GM18508 (cell line): ENCODE results near the gene BABAM2.

Experiments used
- ATAC-seq: cut with Tn5 transposase; IDR thresholded peaks from one replicate; pipeline ENCODE4 v1.9.1; 2021; ENCODE audit warnings: moderate number of reproducible peaks; ENCODE audit not compliant: insufficient read depth, unreplicated experiment

BABAM2 gene

DNA sequence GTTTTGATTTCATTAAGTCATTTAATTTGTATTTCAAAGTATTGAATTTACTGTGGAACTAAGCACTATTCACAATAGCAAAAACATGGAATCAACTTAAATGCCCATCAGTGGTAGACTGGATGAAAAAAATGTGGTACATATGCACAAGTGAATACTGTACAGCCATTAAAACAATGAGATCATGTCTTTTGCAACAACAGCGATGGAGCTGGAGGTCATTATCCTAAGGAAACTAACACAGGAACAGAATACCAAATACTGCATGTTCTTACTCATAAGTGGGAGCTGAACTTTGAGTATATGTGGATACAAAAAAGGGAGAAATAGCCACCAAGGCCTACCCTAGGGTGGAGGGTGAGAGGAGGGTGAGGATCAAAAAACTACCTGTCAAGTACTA lies 164.4 kb downstream of the BABAM2 start:
- ATAC-seq, result no peak

DNA sequence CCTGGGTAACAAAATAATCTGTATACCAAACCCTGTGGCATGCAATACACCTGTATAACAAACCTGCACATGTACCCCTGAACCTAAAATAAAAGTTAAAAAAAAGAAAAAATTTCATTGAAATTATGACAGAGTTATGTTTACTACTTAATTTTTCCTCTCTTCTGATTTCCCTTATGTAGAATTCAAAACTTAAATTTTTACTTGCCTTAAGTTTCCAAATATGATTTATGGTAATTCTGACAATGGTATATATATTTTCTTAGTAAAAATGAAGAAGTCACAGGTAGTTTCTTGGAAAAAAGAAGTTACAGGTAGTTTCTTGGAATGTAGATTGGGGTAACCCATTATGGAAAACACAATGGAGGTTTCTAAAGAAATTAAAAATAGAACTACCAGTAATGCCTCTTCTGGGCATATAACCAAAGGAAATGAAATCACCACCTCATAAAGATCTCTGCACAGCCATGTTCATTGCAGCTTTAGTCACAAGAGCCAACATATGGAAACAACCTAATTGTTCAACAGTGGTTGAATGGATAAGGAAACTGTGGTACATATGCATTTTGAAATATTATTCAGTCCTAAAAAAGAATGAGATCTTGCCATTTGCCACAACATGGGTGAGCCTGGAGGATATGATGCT lies 164.9 kb downstream of the BABAM2 start:
- no peak for ATAC-seq

GRCh38 chr2:28058791-28059190 lies 168.3 kb downstream of the BABAM2 start:
- ATAC-seq, result no peak

GRCh38 chr2:28062867-28063266 lies 172.3 kb downstream of the BABAM2 start:
- ATAC-seq, result no peak

GRCh38 chr2:28063492-28063962 lies 173.0 kb downstream of the BABAM2 start:
- ATAC-seq, result no peak

- ATAC-seq, result no peak
Measured at GRCh38 chr2:28067602-28068001, 177.1 kb downstream of the BABAM2 start.

GRCh38 chr2:28068088-28068487 lies 177.6 kb downstream of the BABAM2 start:
- ATAC-seq, result no peak

- no peak for ATAC-seq
Measured at GRCh38 chr2:28068527-28068926, 178.0 kb downstream of the BABAM2 start.

- no peak for ATAC-seq
Measured at GRCh38 chr2:28071221-28071620, 180.7 kb downstream of the BABAM2 start.

DNA sequence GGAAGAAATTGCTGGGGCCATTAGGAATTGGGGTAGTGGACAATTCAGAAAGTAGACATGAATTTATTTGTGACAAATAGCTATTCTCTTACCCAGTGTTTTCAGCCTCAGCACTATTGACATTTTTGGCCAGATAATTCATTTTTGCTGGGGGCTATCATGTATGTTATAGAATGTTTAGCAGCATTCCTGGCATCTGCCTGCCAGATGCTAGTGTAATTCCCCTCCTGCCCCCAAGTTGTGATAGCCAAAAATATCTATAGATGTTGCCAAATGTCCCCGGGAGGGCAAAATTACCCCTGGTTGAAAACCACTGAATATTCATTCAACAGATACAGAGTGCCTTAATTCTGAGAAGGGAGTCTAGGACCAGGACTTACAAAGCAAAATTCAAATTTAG lies 183.6 kb downstream of the BABAM2 start:
- no peak for ATAC-seq

- no peak for ATAC-seq
Measured at GRCh38 chr2:28080911-28081310, 190.4 kb downstream of the BABAM2 start.

DNA sequence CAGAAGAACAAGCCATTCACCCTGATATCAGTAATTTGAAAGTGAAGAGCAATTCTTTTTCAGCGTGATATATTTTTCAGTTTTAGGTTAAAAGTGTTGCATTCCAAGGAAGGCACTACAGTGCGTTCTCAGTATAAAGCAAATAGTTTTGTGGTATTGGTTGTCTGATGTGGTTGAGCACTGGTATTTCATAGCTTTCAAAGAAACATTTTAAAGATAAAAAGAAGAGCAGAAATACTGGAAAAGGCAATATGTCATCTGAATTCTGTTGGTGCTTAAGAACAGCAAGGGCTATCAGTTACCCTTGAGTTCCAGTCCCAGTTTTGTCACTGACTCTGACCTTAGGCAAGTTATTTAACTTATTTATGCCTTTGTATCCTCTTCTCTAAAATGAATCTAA lies 191.6 kb downstream of the BABAM2 start:
- ATAC-seq, result no peak

DNA sequence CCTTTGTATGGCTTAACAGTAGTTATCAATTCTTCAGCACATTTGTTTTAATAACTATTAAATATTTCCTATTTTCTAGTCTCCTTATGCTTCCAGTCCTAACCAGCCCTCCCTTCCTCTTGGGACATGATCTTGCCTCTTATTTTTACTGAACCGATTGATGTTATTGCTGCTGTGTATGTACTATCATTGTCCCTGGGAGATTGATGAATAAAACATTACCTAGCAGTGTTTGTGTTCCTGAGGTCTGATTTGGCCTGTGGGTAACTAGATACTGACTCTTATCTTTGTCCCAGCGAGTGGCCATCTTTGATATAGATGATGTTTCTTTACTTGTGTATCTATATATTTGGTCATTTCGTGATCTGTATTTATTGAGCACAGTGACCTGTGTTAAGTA lies 192.9 kb downstream of the BABAM2 start:
- ATAC-seq, result no peak

DNA sequence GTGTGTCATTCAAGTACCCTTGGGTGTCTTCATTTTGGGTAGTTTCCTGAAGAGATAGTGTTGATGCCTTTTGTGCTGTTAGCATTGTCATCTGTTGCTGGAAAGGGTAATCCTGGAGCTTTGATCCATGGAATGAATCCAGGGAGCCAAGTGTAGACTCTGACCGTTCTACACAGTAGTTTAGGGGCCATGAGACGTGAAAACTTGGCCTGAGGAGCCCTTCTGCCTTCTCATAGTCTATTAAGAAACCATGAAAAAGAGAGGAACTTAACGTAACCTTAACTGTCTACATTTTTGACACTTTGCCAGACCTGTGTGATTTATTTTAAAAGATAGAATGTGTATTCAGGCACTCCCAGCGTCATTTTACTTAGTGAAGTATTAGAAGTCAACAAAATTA lies 194.0 kb downstream of the BABAM2 start:
- no peak for ATAC-seq

- ATAC-seq, result no peak
Measured at GRCh38 chr2:28085201-28085600, 194.7 kb downstream of the BABAM2 start.

DNA sequence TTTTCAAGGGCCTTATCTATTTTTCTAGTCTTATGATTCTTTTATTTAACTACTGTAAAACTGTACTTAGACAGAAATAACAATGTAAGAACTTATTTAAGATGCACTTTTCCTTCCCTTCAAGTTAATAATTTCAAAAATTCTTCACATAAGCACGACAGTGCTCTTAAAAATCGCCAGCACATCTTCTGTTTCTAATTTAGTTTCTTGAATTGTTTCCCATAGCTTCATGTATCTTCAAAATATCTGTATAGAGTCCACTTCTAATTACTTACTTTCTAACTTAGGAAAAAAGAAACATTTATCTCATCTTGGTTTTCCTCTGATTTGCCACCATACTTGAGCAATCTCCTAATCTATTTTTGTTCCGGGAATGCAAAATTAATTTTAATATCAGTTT lies 196.1 kb downstream of the BABAM2 start:
- no peak for ATAC-seq

GRCh38 chr2:28088970-28089369 lies 198.4 kb downstream of the BABAM2 start:
- no peak for ATAC-seq

DNA sequence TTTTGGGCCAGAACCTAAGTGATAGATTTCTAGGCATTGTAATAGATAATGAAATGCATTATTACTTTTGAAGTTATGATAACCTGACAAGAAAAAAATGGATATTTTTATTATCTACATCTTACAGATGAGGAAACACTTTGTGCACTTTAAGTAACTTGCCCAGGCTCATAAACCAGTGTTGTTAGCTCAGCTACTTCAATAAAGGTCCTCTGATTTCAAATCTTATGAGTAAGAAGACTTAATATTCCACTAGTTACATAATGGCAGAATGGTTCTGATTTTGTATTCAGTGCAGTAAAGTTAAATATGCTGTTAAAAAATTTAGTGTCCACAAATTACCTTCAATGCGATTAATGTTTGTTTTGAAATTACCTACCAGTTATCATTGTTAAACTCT lies 199.0 kb downstream of the BABAM2 start:
- no peak for ATAC-seq

DNA sequence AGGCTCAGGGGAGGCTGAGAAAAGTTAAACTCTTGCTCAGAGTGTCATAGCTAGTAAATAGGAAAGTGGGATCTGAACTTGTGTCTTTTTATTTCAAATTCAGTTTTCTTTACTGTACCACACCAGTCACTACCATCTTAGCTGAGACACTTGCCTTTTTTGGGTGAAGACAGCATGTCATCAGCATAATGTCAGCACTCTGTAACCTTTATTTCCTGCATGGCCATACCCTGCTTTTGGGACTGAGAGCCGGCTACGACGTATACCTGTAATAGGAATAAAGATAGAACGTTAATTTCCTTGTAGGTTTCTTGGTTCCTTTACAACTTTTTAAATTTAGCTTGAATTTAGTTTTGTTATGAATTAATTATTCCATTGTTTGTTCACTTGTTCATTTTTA lies 202.8 kb downstream of the BABAM2 start:
- no peak for ATAC-seq

- ATAC-seq, result no peak
Measured at GRCh38 chr2:28093768-28094167, 203.2 kb downstream of the BABAM2 start.

- no peak for ATAC-seq
Measured at GRCh38 chr2:28094739-28095138, 204.2 kb downstream of the BABAM2 start.

DNA sequence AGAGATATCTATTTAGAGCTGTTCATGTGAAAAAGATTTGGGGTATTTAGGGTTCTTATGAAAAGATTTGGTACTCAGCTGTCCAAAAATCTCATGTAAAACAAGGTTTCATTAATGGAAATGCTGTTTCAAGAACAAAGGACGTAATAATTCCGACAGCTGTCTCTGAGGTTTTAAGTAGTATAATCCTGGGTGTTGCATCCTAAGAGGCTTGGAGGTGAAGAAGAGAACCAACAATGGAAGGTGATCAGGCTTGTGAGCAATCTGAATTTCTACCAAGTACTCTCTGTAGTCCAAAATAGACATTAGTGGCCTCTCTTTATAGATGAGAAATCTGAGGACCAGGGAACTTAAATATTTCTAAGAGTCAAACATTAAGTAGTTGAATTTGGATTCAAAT lies 205.1 kb downstream of the BABAM2 start:
- no peak for ATAC-seq

- no peak for ATAC-seq
Measured at GRCh38 chr2:28096421-28096820, 205.9 kb downstream of the BABAM2 start.
